Spinal cord (tissue), 10 donors: ENCODE measurements around the gene FOSB. TPM values are rescaled to one million over a fixed set of nuclear protein-coding genes. Genes with fewer than 3 reads are reported as not detected.

ENCODE experiments used
- DNase-seq, 6 donors: peaks; one replicate each; pipeline versions ENCODE4 v3.0.0 to v3.0.0-alpha.2; 2013 to 2015; ENCODE audit warnings: low spot score in 6 of 6, low read depth in 4 of 6
- H3K27ac ChIP-seq: one replicate; pipeline ENCODE4 v1.5.1; 2013; ENCODE audit warnings: low read depth, low read length, control low read depth
- H3K27me3 ChIP-seq: one replicate; pipeline ENCODE4 v1.6.1; 2013; ENCODE audit warnings: low read length; ENCODE audit not compliant: control insufficient read depth, insufficient read depth
- H3K36me3 ChIP-seq: one replicate; pipeline ENCODE4 v1.6.1; 2013; ENCODE audit warnings: low read length; ENCODE audit not compliant: control insufficient read depth, insufficient read depth
- H3K4me1 ChIP-seq: one replicate; pipeline ENCODE4 v1.6.1; 2013; ENCODE audit warnings: low read length; ENCODE audit not compliant: control insufficient read depth, insufficient read depth
- H3K4me3 ChIP-seq: one replicate; pipeline ENCODE4 v1.5.1; 2013; ENCODE audit warnings: low read depth, low read length, control low read depth
- H3K9me3 ChIP-seq: one replicate; pipeline ENCODE4 v1.6.1; 2013; ENCODE audit warnings: low read length; ENCODE audit not compliant: control insufficient read depth, insufficient read depth
- WGBS: methylation state at CpG from one replicate; pipeline ENCODE4 v1.1.5; 2013; ENCODE audit warnings: missing lambda C conversion rate; ENCODE audit not compliant: insufficient coverage; 5-methylcytosine and 5-hydroxymethylcytosine counted together
- polyA plus RNA-seq, 2 donors: library from polyadenylated mRNA; unstranded; fragments of 120-200 nt; gene quantifications; one replicate each; pipeline ENCODE4 v1.2.1, GENCODE V29; 2013; ENCODE audit not compliant: insufficient read length in 2 of 2
- total RNA-seq, 2 donors: library from RNA; depleted of rRNA in 1 of 2; stranded (reverse); fragments of 120-200 nt in 1 of 2; fragments of >200 nt in 1 of 2; gene quantifications; one replicate each; pipeline versions ENCODE4 v1.2.3 to v1.2.4, GENCODE V29; 2013 to 2014
- donor health status: healthy.

Gene FOSB
- total and polyA plus RNA-seq, 4 donors: 5.9 to 85.8 (median 39.0) TPM

DNA sequence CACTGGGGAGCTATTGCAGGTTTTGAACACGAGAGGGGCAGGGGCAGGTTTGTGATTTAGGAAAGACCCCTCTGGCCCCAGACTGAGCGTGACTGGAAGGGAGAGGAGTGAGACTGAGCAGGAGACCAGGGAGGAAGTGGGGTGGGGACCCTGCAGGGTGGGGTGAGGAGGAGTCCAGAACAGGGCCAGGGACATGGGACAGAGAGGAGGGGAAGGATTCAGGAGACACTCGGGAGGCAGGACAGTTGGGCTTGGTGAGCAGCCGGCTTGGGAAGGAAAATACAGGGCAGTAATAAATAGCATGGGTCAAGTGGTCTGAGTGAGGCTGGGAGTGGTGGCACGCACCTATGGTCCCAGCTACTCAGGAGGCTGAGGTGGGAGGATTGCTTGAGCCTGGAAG, 9.4 kb downstream of the FOSB start:
- WGBS: 54% methylated on average over 4 of the region's 5 CpGs

DNA sequence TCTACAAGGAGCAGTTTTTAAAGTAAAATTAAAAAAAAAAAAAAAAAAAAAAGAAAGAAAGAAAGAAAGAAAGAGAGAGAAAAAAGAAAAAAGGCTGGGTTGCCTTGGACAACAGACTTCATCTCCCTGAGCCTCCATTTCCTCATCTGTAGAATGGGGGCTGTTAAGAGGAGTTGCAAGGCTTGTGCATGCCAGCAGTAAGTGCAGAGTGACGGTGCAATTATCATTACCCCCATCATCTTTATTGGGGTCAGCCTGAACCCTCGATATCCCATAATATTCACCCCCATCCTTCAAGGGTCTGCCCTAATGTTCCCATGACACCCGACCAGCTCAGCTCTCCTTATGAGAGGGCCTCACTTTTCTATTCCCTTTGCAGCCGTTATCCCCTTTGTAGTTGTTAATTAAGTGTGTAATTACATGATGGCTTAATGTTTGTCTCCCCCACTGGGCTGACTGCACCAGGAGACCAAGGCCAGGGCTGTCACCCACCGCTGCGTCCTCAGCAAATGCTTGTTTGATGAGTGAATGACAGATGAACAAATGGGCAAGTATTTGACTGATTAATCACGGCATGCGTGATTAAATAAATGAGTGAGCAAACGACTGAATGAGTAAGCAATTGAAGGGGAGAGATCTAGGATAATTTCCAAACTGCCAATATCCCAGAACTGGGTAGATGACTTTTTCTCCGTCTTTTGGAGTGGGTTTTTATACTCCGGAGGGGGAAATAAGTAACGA, 10.1 kb downstream of the FOSB start:
- WGBS: 3% methylated on average over 11 of the region's 12 CpGs
- peak overlapping the region; percentile 95 for H3K27ac ChIP-seq

More for the DNA sequence above, 9.4 kb downstream of the FOSB start:
- H3K27ac ChIP-seq: no peak overlapping the region
- peaks cover 17% of the 10 kb centered on the region for H3K4me1 ChIP-seq
- H3K4me3 ChIP-seq: no peak overlapping the region
- H3K27me3 ChIP-seq: peaks cover 44% of the 10 kb centered on the region
- no peaks in the 10 kb centered on the region for H3K36me3 ChIP-seq
- H3K9me3 ChIP-seq: no peaks in the 10 kb centered on the region
- DNase-seq: no peak

DNA sequence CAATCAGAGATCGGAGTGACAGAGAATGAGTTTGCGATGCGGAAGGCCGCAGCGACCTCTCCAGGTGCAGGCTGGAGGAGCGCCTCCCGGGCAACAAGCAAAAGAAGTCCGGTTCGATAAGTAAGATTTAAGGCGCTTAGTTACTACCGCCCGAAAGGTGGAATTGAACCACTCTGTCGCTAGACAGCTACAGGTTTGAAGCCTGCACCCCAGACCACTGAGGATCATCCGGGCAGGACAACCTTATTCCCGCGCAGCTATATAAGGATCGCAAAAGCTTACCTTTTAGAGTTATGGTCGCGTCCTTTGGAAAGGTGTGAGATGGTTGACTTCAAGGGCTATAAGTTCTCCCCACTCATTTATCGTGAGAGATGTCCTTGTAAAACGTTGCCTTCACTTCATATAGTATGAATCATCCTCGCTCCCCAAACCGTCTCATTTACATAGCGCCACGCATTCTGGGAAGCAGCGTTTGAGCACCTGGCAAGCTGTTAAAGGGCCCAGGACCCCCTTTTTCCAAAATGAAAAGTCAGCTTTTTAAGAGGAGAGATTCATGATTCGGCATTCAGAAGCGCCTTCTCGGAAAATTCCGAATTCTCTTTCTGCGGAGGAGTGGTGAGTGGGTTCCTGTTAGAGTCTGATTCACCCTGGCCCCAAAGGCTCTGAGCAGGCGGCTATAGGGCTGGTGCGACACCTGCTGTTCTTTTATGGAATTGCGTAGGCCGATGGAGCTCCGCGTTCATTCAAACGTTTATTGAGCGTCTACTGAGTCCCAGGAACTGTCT, 10.8 kb downstream of the FOSB start:
- Histone ChIP-seq H3K27me3 (peaks cover 29% of the 10 kb centered on the region), H3K9me3 (no peaks in the 10 kb centered on the region), H3K36me3 (no peaks in the 10 kb centered on the region), H3K4me3 (peak overlapping the region; percentile 77), H3K4me1 (peaks cover 8% of the 10 kb centered on the region), H3K27ac (peak overlapping the region; percentile 95)
- DNase-seq: peak; percentile 69 to 97 (median 90)
- under 1% methylated on average over 26 of the region's 39 CpGs for whole genome bisulfite sequencing

More for the DNA sequence above, 10.1 kb downstream of the FOSB start:
- H3K4me1 ChIP-seq: peaks cover 11% of the 10 kb centered on the region
- H3K9me3 ChIP-seq: no peaks in the 10 kb centered on the region
- H3K4me3 ChIP-seq: peak overlapping the region; percentile 77
- H3K36me3 ChIP-seq: no peaks in the 10 kb centered on the region
- peak in 2 of 6 donors; percentile 44 to 54 for DNase-seq
- peaks cover 37% of the 10 kb centered on the region for H3K27me3 ChIP-seq

DNA sequence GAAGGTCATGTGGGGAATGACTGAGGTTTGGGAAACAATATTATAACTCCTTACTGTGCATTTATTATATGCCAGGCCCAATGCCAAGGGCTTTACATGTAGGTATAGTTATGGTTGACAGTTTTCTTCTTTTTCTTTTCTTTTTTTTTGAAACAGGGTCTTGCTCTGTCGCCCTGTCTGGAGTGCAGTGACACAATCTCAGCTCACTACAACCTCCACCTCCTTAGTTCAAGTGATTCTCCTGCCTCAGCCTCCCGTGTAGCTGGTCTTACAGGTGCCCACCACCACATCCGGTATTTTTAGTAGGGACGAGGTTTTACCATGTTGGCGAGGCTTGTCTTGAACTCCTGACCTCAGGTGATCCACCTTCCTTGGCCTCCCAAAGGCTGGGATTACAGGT, 15.2 kb downstream of the FOSB start:
- WGBS: 90% methylated on average over 5 of the region's 5 CpGs
- no peaks in the 10 kb centered on the region for H3K9me3 ChIP-seq
- DNase-seq: no peak
- H3K27ac ChIP-seq: no peak overlapping the region
- no peaks in the 10 kb centered on the region for H3K27me3 ChIP-seq
- no peak overlapping the region for H3K4me3 ChIP-seq
- H3K36me3 ChIP-seq: peaks cover 8% of the 10 kb centered on the region
- peaks cover 4% of the 10 kb centered on the region for H3K4me1 ChIP-seq

DNA sequence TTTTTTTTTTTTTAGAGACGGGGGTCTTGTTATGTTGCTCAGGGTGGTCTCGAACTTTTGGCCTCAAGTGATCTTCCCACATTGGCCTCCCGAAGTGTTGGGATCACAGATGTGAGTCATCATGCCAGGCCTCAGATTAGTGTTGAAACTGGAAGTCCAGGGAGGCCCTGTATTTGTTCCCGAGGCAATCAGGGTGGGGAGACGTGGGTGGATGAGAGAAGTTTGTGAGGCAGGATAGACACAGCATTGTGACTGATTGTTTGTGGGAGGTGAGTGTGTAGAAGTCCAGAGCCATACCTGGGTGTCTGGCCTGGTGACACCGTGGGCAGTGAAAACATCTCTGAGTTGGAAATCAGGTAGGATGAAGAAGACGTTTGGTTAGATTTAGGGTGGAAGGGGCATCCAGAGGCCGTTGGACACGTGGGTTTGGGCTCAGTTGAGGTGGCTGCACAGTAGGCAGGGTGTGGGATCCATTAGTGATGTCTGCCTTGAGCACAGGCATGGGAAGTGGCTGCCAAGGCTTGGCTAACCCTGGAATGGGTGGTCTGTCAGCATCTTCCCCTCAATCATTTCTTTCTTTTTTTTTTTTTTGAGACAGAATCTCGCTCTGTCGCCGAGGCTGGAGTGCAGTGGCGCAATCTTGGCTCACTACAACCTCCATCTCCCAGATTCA, 16.6 kb downstream of the FOSB start:
- no peaks in the 10 kb centered on the region for H3K27me3 ChIP-seq
- H3K9me3 ChIP-seq: no peaks in the 10 kb centered on the region
- H3K4me3 ChIP-seq: no peak overlapping the region
- H3K27ac ChIP-seq: no peak overlapping the region
- H3K36me3 ChIP-seq: peaks cover 22% of the 10 kb centered on the region
- H3K4me1 ChIP-seq: no peaks in the 10 kb centered on the region
- 88% methylated on average over 10 of the region's 13 CpGs for WGBS
- DNase-seq: no peak

DNA sequence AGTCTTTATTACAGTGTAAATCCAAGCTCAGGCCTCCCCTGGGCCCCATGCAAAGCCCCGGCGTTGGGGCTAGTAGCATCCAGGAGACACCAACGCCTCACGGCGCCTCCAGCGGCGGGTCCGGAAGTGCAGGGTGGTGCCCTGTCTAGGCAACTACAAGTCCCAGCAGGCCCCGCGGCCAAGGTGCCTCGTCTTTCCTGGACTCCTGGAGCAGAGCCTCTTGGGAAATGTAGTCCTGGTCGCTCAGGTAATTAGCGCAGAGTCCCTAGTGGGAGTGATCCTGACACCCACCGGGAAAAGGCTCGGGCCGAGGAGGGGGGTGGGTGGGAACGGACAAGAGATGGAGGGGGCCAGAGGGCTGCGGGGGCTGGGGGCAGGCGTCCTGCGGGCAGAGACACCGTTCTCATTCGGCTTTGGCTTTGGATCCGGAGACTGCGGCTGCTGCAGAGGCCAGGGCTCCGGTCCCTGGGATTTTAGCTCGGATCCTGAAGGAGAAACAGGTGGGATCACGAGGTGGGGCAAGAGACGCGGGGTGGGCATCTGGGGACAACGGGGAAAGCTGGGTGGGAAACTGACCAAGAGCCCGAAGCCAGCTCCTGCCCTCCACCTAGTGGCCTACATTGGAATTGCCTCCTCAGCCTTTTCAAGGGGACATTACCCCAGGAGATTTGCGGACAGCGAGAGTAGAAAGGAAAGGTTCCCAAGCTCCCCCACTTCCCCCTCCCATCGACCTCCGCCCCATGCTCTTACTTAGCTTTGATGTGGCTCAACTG, 17.7 kb downstream of the FOSB start:
- Histone ChIP-seq H3K9me3 (no peaks in the 10 kb centered on the region), H3K4me3 (peak overlapping the region; percentile 65), H3K4me1 (no peaks in the 10 kb centered on the region), H3K36me3 (peaks cover 29% of the 10 kb centered on the region), H3K27me3 (no peaks in the 10 kb centered on the region), H3K27ac (peak overlapping the region; percentile 54)
- WGBS: 3% methylated on average over 31 of the region's 35 CpGs
- DNase-seq: peak in 5 of 6 donors; percentile 67 to 96 (median 83)

DNA sequence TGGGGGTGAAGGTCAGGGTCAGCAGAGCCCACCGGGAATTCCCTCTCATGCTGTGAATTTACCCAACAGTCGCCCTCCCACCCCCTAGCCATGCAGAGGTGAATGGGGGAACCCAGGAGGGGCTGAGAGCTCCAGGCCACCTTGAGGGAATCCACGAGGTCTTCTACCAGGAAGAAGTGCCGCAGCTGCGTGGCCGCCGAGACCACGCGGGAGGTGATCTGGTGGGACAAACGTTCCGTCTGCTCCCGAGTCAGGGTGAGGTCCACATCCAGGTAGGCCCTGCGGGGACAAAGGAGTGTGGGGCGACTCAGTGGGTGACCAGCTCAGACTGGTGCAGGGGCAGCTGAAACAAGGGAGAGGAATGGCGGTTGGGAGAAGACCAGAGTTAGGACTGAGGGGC, 20.9 kb downstream of the FOSB start:
- no peak overlapping the region for H3K27ac ChIP-seq
- H3K9me3 ChIP-seq: no peaks in the 10 kb centered on the region
- peaks cover 46% of the 10 kb centered on the region for H3K36me3 ChIP-seq
- peak in 1 of 6 donors; percentile 0 for DNase-seq
- H3K4me3 ChIP-seq: no peak overlapping the region
- H3K27me3 ChIP-seq: no peaks in the 10 kb centered on the region
- H3K4me1 ChIP-seq: peaks cover 14% of the 10 kb centered on the region
- WGBS: 93% methylated on average over 14 of the region's 15 CpGs

DNA sequence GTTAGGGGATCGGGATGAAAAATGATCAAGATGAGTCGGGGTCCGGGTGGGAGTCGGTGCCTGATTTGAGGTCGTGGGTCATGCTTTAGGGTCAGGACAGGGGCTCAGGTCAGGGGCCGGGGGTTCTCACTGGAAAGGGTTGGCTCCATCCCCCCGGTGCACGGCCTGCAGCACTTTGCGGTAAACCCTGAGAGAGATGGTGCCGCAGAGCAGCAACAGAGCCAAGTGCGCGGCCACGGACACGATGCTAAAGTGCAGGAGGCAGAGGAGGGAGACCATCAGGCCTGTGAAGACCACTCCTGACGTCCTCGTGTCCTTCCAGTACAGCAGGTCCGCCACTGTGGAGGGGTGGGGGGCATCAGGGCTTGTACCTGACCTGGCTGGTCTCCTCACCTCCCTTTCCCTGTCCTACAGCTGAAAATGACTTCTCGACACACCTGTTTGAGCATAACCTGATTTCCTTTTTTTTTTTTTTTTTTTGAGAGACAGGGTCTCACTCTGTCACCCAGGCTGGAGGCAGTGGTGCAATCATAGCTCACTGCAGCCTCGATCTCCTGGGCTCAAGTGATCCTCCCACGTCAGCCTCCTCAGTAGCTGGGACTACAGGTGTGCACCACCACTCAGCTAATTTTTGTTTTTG, 21.5 kb downstream of the FOSB start:
- no peaks in the 10 kb centered on the region for H3K27me3 ChIP-seq
- DNase-seq: peak in 1 of 6 donors; percentile 1
- no peaks in the 10 kb centered on the region for H3K9me3 ChIP-seq
- H3K36me3 ChIP-seq: peaks cover 50% of the 10 kb centered on the region
- H3K27ac ChIP-seq: no peak overlapping the region
- H3K4me1 ChIP-seq: peaks cover 14% of the 10 kb centered on the region
- no peak overlapping the region for H3K4me3 ChIP-seq
- WGBS: 86% methylated on average over 13 of the region's 20 CpGs
